Stimulated activated CD8-positive, alpha-beta memory T cell treated with anti-CD3 and anti-CD28 coated beads, Interleukin-12 subunit alpha, Interleukin-12 subunit beta, amount 100 ng/mL, for 24 hours (primary cell): ENCODE results near the gene CD84.
"Not testable (repeated sequence)": the region's sequence is repeated elsewhere in the genome, so short reads cannot be mapped to it uniquely, and the experiment has no call there.

Source experiments
- DNase-seq: peaks from one replicate; pipeline ENCODE4 v3.0.0-alpha.2; 2020; ENCODE audit errors: extremely low read depth

The CD84 gene

DNA sequence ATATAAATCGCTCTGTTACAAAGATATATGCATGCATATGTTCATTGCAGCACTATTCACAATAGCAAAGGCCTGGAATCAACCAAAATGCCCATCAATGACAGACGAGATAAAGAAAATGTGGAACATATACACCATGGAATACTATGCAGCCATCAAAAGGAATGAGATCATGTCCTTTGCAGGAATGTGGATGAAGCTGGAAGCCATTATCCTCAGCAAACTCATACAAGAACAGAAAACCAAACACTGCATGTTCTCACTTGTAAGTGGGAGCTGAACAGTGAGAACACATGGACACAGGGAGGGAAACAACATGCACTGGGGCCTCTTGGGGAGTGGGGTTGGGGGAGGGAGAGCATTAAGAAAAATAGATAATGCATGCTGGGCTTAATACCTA lies 61.8 kb downstream of the CD84 start:
- DNase-seq: not testable (repeated sequence)

DNA sequence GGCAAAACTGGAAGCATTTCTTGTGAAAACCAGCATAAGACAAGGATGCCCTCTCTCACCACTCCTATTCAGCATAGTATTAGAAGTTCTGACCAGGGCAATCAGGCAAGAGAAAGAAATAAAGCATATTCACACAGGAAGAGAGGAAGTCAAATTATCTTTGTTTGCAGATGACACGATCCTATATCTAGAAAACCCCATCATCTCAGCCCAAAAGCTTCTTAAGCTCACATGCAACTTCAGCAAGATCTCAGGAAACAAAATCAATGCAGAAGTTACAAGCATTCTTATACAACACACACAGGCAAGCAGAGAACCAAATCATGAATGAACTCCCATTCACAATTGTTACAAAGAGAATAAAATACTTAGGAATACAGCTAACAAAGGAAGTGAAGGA lies 63.4 kb downstream of the CD84 start:
- not testable (repeated sequence) for DNase-seq

DNA sequence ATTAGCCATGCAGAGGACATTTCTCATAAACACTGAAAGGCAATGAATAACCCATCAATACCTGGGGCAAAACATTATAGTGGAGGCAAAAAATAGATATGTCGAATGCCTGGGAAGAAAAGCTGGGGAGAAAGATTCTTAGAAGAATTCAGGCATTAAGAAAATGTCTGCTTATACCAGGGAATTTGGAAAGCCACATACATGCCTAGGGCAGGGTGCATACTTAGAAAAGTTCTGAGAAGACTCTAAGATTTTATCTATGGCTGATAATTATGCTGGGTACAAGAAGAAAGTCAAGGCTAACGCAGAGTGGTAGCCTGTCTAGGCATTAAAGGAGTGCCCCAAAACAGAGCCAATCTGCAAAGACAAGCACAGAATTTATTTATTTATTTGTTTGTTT lies 74.6 kb downstream of the CD84 start:
- DNase-seq: no peak

DNA sequence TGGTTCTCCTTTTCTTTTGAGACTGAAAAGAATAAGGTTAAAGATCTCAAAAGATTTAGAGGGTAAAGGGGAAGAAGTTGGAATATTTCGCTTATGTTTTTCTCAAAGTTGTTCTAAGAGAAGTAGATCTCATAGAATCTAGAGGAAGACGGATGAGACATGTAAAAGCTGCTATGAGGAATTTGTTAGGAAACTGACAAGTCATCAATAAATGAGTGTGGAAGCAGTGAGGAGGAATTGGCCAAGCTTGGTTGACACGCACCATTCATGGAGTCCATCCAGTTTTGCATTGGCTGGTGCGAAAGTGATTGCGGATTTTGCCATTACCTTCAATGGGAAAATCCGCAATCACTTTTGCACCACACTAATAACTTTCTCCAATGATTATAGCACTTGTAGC lies 76.2 kb downstream of the CD84 start:
- no peak for DNase-seq

DNA sequence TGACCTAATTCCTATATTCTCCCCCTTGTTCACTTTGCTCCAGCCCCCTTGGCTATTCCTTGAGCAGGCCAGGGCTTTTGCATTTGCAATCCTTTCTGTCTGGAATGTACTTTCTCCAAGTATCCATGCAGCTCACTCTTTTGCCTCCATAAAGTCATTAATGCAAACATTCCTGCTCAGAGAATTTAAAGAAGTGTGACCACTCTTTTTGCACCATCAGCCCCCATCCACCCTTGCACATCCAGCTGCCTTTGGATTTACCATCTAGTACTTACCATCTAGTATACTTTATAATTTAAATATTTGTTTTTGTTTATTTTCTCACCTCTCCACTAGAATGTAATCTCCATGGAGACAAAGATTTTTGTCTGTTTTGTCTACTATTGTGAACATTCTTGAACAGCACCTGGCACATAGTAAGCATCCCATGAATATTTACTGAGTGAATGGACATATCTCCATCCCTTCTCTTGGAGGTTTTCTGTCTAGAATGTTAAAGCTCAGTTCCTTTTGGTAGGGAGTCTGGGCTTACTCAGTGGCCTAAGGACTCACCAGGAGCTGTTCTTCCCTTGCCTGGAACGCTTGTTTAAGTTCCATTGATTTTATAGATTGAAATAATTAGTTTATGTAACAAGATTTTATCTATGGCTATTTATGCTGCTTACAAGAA lies 78.8 kb downstream of the CD84 start:
- no peak for DNase-seq

DNA sequence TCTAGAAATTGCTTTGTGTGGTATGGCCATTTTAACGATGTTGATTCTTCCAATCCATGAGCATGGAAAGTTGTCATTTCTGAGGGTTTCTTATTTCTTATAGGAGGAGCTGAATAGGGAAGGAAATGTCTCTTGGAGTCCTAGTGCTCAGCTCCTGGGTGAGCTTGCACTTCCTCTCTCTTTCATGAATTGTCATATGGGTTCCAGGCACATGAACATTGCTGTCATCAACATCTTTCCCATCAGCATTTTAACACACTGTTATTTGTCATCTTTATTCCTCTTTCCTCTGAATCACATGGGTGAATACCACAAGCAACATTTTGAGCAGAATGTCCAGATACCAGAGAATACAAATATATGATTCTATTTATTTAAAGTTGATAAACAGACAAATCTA lies 79.7 kb downstream of the CD84 start:
- no peak for DNase-seq

DNA sequence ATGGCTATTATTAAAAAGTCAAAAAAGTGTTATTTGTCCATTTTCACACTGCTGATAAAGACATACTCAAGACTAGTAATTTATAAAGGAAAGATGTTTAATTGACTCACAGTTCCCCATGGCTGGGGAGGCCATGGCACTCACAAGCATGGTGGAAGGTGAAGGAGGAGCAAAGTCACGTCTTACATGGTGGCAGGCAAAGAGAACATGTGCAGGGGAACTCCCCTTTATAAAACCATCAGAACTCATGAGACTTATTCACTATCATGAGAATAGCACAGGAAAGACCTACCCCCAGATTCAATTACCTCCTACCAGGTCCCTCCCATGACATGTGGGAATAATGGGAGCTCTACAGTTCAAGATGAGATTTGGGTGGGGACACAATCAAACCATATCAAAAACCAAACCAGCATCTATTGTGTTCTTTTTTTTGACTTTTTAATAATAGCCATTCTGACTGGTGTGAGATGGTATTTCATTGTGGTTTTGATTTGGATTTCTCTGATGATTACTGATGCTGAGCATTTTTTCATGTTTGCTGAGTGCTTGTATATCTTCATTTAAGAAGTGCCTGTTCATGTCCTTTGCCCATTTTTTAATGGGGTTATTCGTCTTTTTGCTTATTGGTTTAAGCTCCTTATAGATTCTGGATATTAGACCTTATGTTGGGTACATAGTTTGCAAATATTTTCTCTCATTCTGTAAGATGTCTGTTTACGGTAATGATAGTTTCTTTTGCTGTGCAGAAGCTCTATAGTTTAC lies 80.8 kb downstream of the CD84 start:
- not testable (repeated sequence) for DNase-seq

DNA sequence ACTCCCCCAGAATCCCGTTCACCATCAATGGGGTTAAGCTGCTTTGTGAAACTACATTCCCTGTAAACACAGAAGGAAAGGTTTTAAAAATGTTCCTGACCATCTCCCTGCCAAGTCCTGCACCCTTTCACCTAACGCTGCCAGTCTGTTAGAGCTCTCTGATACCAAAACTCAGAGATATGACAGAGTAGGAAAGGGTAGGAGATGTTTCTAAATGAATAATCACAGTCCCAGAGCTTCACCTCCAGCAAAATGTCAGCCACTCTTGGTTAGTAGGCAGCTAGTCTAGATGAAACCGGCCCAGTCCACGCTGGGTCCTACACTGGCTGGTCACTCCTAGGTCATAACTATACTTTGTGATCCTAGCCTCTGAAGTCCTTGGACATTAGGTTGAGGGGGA lies 83.0 kb downstream of the CD84 start:
- no peak for DNase-seq

DNA sequence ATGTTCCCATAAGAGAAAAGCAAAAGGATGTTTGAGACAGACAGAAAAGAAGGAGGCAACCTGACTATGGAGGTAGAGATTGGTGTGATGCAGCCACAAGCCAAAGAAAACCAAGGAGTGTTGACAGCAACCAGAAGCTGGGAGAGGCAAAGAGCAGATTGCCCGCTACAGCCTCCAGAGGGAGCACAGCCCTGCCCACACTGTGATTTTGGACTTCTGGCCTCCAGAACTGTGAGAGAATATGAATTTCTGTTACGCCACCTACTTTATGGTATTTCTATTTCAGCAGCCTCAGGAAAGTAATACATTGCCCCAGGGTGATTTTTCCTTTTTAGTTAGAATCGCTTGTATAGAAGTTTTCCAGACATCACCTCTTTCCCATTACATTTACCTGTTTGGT lies 84.7 kb downstream of the CD84 start:
- DNase-seq: no peak

DNA sequence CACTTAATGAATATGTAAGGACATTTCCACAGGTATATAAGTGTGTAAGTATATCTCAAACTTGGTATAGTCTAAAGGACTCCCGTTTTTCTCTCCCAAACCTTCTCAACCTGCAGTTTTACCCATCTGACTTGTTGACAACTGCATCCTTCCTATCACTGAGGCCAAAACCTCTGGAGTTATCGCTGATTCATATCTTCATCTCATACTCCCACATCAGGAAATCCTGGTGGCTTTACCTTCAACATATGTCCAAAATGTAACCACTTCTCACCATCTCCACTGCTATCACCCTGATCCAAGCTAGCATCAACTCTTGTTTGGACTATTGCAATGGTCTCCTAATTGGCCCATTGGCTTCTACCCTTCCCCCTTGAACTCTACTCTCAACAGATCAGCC lies 86.7 kb downstream of the CD84 start:
- no peak for DNase-seq

DNA sequence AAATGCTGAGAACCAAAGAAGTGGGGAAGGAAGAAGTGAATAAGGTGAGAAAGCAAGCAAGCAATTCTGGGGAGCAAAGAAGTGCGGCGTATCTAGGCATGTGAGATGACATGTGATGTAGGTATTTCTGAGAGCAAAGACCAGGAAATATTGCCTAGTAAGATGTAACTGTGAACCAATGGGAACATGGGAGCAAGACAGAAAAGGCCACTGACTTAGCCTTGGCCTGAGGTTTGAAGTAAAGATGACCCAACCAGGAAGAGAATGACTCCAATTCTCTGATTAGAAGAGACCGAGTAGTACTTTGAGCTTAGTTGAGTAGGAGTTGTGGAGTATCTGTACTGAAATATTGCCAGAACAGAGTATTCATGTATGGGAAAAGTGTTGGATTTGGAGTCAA lies 87.3 kb downstream of the CD84 start:
- no peak for DNase-seq
